GM19025 (cell line): ENCODE measurements around the gene CSF2.

ENCODE experiments used
- ATAC-seq: cut with Tn5 transposase; IDR thresholded peaks from one replicate; pipeline ENCODE4 v1.9.1; 2021; ENCODE audit warnings: mild to moderate bottlenecking, low read depth, moderate library complexity; ENCODE audit not compliant: unreplicated experiment

The CSF2 gene

DNA sequence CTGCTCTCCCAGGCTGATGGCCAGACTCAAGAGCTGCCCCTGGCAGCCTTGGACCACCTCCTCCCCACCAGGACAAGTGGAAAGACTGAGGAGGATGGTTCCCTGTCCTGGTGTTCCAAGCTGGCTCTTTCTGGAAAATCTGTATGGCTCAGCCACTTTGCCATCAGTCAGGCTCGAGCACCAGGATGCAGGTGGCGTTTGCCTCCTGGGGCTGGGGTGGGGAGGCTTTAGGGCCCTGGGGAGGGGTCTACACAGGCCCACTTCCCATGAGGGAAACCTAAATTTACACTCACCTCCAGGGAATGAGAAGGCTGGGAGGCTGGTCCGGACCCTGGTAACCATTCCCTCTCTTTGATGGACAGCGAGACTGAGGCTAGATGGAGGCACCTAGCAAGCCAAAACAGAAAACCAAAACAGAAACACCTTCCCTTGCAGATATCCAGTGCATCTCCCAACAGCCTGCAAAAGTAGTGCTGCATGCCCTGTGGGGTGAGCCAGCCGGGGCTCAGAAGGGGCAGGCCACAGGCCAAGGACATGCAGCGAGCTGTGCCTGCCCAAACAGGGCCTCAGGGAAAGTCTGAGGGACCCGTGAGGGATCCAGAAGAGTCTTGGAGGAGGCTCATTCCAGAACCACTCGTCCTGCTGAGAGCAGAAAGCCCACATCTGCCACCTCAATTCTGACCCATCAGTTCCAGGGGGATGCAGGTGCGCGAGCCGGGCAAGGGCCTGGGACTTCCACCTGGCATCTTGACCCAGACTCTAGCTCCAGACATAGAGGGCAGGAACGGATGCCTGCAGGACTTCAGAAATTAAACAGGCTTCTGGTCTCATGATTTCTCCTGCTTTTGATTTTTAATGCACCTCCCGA, 5.4 kb upstream of the CSF2 start:
- no peak for ATAC-seq

DNA sequence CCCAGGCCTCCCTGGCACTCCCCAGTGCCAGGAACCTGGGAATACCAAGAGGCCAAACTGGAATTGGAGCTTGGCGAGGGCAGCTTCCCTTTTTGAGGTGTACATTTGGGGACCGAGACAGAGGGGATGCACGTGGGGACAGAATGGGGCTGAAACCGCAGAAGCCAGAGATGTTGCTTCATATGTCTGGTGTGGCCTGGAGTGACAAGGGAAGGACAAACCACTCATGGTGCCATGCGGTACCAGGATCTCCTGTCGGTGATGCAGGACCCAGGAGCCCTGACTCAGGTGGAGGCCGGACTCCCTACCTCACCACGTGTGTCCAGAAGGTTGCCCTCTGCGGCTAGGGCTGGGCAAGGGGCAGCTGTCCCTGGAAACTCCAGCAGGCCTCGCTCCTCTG, 4.0 kb upstream of the CSF2 start:
- ATAC-seq = no peak

DNA sequence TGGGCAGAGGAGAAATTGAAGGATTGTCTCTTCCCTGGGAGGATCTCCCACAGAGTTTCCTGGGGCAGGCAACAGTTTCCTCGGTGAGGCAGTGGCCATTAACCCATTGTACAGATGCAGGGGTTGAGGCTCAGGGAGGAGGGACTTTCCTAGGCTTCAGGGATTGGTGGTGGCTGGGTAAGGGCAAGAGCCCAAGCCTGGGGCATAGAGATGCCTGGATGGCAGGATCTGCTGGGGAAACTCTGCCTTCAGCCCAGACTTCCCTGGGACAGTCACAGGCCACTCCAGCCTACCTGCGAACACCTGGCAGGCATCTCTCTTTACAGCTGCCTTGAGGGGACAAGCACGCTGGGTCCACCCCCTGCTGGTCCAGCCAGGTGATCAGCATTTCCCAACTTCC, 3.6 kb upstream of the CSF2 start:
- no peak for ATAC-seq

DNA sequence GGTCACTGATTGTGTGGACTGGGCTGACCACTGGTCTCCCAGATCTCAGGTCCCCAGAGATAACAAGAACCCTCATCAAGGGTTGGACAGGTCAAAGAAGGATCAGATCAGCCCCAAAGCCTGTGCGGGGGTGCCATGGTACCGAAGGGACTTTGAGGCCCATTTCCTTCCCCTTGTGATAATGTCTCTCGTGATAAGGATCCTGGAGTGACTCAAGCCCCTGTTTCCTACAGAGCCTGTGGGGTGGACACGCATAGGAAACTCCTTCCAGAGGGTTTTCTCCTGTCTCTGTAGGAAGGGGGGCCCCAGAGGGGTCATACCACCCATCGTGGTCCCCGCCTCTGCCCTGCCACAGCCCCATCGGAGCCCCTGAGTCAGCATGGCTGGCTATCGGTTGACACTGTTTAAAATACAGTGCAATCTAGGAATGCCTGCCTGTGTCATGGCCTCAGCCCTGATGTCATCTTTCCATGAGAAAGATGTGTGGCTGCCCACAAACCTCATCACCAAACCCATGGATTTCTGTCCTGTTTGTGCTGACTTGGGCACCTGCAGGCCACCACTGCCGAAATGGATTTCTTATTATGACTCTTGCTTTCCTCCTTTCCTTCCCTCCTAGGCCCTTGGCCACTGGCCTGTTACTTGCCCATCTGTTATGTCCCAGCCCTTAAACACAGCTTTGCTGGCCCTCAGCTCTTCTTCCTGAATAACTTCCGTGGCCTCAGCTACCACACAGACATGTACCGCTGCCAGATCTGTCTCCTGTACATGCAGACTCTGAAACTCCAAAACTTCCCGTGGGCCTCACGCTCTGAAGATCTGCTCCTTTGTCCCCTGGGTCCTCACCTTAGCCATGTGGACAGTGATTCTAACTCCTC, 2.9 kb upstream of the CSF2 start:
- ATAC-seq = no peak

DNA sequence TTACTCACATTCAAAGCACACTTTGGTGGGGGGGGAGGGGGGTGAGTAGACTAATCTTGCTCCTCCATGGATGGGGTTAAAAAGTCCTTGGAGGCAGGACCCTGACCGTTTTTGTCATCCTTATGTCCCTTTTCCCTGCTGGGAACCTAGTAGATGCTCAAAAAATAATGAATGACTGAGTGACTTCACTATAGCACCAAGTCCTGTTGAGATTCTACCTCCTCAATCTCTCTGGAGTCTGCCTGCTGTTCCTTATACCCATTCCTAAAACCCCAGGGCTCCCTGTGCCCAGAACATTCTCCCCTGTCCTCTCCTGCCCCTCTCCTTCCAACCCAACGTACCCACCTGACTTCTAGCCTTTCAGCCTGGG, 2.3 kb upstream of the CSF2 start:
- no peak for ATAC-seq

DNA sequence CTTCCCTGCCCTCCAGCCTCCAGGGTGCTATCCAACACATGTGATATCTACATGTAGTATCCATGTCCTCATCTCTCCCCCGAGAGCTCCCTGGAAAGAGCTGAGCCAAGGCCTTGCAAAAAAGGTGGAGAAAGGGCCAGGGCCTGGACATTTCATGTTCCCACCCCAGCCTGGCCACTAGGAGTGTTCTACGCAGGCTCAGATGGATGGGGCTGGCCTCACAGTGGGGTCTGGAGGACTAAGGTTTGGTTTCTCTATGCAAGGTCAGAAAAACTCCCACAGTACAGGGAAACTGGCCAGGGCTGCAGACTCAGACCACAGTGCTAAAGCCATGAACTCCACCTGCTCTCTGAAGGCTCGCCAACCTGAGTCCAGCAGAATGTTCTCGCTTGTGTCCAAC, 1.5 kb upstream of the CSF2 start:
- no peak for ATAC-seq

DNA sequence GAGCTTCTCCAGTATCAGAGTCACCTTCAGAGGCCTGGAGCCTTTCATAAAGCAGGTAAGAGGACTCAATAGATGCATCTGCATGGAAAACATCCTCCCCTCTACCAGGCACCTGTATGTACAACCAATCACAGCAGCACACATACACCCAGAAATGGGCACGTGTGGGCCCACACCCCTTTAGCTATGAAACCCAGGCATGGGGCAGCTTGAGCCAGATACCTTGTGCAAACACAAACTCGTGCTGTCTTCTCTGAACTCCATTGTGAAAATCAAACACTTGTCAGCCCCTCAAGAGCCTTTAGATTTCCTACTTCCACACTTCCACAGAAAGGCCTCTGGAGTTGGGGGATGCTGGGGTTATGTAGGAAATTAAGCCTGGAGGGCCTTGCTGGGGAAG, 1.1 kb upstream of the CSF2 start:
- no peak for ATAC-seq

DNA sequence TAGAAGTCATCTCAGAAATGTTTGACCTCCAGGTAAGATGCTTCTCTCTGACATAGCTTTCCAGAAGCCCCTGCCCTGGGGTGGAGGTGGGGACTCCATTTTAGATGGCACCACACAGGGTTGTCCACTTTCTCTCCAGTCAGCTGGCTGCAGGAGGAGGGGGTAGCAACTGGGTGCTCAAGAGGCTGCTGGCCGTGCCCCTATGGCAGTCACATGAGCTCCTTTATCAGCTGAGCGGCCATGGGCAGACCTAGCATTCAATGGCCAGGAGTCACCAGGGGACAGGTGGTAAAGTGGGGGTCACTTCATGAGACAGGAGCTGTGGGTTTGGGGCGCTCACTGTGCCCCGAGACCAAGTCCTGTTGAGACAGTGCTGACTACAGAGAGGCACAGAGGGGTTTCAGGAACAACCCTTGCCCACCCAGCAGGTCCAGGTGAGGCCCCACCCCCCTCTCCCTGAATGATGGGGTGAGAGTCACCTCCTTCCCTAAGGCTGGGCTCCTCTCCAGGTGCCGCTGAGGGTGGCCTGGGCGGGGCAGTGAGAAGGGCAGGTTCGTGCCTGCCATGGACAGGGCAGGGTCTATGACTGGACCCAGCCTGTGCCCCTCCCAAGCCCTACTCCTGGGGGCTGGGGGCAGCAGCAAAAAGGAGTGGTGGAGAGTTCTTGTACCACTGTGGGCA, 642 bp downstream of the CSF2 start:
- ATAC-seq = no peak

DNA sequence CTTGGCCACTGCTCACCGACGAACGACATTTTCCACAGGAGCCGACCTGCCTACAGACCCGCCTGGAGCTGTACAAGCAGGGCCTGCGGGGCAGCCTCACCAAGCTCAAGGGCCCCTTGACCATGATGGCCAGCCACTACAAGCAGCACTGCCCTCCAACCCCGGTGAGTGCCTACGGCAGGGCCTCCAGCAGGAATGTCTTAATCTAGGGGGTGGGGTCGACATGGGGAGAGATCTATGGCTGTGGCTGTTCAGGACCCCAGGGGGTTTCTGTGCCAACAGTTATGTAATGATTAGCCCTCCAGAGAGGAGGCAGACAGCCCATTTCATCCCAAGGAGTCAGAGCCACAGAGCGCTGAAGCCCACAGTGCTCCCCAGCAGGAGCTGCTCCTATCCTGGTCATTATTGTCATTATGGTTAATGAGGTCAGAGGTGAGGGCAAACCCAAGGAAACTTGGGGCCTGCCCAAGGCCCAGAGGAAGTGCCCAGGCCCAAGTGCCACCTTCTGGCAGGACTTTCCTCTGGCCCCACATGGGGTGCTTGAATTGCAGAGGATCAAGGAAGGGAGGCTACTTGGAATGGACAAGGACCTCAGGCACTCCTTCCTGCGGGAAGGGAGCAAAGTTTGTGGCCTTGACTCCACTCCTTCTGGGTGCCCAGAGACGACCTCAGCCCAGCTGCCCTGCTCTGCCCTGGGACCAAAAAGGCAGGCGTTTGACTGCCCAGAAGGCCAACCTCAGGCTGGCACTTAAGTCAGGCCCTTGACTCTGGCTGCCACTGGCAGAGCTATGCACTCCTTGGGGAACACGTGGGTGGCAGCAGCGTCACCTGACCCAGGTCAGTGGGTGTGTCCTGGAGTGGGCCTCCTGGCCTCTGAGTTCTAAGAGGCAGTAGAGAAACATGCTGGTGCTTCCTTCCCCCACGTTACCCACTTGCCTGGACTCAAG, 1.5 kb downstream of the CSF2 start:
- no peak for ATAC-seq

DNA sequence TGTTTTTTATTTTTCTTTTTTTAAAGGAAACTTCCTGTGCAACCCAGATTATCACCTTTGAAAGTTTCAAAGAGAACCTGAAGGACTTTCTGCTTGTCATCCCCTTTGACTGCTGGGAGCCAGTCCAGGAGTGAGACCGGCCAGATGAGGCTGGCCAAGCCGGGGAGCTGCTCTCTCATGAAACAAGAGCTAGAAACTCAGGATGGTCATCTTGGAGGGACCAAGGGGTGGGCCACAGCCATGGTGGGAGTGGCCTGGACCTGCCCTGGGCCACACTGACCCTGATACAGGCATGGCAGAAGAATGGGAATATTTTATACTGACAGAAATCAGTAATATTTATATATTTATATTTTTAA, 2.1 kb downstream of the CSF2 start:
- ATAC-seq = no peak

DNA sequence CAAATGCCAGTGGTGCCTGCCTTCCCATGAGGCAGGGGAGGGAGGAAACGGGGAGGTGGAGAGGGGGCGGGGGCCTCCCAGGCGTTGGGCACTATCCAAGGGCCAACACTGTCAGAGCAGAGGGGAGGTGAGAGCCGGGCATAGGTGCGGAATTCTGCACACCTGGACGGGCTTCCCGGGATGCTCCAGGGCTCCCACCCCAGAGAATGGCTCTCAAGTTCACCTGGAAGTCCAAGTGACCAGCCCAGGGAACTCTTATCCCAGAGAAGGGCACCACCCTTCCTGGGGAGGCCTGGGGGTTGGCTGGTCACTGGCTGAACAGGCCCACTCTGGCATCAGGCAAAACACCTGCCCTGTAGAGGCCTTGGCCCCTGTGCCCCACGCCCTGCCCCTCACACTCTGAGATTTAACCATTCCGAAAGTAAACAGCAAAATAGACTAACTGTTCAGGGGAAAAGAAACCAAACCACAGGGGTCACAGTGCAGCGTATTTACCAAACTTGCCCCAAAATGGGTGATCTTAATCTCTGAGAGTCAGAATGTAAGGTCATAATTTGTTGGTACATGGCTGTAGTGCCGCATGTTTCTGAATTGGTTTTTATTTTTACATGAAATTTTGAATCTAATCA, 2.7 kb downstream of the CSF2 start:
- ATAC-seq = no peak

DNA sequence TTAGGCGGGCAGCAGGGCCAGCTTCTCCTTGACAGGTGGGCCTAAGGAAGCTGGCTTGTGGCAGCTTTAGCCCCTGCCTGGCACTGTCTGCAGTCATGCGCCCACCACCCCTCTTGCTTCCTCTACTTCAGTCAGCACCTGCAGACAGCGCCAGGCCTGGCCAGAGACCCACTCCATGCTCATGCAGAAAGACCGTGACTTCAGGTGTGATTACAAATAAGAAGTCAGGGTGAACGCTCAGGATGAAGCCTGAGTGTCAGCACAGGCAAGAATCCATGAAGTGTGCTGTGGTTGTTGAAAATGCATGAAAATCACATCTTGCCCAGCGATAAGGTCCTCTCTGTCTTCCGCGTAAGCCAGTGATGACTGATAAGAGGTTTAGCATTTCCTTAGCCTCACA, 3.4 kb downstream of the CSF2 start:
- no peak for ATAC-seq

DNA sequence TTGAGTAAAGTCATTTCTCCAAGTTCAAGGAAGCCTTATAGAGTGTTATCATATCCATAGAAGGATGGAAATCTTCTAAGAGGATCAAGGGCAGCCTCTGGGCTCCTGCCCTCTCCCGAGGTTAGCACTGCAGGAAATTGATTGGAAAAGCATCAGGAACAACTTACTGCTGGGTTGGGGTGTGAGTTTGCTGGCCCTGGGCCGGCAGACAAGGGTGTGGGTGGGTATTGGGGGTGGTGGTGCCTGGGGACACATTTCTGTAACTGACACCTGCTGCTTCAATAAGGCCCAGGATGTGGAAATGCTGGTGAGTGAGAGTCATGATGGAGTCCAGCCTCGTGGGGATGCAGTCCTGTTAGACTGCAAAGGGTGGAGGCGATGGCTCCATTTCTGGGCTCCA, 5.5 kb downstream of the CSF2 start:
- ATAC-seq = no peak

DNA sequence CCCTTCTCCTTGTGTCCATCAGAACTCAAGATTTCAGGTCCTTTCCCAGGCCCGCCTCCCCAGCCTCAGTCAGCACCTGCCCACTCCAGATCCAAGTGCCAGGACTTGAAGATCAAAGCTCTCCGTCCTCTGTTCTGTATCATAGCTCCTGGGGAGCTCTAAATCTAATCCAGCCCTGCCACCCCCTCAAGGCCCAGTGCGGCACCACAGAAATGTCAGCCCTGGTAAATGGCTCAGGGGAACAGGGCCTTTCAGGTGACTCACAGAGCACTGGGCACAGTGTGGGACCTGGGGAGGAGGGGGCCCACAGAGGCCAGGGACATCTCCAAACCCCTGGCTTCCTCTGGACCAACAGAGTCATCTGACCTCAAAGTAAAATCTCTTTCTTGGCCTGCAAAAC, 6.0 kb downstream of the CSF2 start:
- no peak for ATAC-seq

DNA sequence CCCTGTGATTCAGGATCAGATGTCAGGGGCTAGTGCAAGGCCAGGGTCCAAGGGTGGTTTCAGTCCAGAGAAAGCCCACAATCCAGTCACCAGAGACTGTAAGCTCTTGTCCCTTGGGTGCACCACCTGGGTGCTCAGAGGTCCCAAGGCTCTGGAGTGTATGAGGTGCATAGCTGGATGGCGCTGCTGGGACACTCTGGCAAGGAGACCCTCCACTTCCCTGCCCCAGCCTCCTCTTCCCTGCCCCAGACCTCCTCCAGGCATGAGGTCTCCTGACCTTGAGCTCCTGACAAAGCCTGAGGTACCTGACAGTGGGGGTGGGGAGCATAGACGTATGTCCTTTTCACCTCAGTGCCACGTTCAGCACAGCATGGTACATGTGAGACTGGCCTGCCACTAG, 7.0 kb downstream of the CSF2 start:
- no peak for ATAC-seq

DNA sequence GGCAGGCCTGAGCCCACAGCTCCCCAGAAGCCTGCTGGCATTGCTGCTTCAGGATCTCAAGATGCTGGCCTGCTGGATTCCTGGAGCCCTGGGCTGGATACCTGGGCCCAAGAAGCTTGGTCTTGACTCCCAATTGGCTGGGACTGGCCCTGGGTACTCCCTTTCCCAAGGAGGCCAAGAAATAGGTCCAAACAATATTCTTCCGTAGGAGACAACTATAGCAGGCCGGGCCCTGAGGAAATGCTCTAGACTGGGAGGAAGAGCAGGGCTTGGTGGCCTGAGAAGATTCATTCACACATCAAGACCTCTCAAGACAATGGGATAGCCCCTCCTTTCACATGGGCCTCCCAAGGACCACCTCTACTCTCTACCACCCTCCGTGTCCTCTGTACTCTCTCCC, 7.9 kb downstream of the CSF2 start:
- ATAC-seq = no peak

DNA sequence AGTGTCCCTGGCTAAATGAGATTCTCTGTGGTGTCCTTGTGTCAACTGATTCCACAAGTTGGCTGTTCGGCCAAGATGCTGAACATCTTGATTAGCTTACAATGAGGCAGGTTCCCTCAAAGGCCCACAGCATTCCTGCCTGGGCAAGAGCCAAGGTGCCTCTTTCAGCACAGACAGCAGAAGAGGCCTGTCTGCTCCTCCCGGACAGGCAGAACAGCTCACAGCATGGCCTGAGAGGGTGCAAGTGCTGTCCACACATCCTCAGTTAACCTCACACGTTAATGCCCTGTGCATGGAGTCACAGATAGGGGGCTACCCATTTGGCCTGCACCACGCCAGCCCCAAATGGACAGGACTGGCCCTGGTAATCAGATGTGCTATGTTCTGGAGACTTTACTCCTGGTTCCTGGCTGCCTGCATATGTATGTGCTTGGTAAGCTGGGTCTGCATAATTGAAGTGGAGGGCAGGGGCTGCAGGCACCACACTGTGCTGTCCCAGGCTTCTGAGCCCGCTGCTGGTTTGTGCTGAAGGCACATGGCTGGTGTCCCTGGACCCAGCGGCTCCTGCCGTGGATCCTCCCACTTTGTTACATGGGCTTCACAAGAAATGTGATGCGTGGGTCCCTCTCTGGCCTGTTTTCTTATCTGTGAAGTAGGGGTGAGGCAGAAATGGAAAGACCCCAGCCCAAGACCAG, 8.9 kb downstream of the CSF2 start:
- ATAC-seq = no peak

DNA sequence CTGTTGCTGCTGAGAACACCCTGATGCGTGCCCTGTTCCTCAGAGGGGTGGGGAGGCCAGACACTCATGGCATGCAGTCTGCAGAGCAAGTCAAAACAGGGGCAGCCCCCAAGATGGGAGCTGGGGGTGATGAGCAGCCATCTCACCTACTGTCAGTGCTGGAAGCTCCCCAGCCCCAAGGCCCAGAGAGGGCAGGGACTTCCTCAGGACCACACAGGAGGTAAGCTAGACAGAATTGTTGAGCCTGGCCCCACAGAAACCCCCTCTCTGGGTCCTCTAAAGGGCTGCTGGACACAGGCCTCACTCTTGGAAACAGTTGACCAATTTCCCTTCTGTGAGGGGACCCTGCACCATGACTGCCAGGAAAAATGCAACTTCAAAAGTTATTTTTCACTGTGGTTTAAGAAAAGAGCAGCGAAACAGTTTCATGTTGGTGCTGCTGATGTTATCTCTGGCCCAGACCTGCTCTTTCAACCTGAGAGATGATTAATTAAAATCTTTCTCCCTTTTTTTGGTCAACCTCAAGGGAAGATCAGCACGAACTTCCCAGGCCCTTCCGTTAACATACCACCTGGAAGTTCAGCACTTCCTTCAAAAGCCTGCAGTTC, 9.6 kb downstream of the CSF2 start:
- ATAC-seq = no peak

DNA sequence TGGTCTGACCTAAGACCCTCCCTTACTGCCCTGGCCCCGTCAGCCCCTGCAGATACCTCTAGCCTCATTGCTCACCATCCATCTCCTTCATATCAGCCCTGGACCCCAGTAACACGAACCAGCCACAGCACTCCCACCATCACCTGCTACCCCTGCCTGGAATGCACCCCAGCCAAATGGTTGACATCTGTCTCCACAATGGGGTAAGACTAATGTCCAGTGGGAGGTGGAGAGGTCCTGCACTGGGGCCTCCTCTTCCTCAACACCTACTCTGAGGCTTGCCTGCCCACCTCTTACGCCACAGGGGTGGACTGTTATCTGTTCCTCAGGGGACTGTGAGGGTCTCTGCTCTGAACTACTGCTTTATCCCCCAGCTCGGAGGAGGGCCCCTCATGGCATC, 12.1 kb downstream of the CSF2 start:
- no peak for ATAC-seq
